Neutrophil (primary cell): ENCODE data around the gene OR52B2.

Experiments
- H3K27ac ChIP-seq: fragments of 200-600 bp; sonication (generic); 2 replicates; pipeline ENCODE4 v1.5.1; 2016; ENCODE audit warnings: mild to moderate bottlenecking, moderate library complexity
- H3K27me3 ChIP-seq: fragments of 200-600 bp; sonication (generic); 2 replicates; pipeline ENCODE4 v1.6.0; 2016; ENCODE audit warnings: mild to moderate bottlenecking
- H3K36me3 ChIP-seq: fragments of 200-600 bp; sonication (generic); 2 replicates; pipeline ENCODE4 v1.5.1; 2017
- H3K4me1 ChIP-seq, 2 experiments: fragments of 200-600 bp in 1 of 2; sonication (generic) in 1 of 2; 1 replicate in 1 of 2; 2 replicates in 1 of 2; pipeline versions ENCODE4 v1.5.1 to v1.6.1; 2013 to 2016; ENCODE audit warnings: low read depth in 1 of 2, low read length in 1 of 2, mild to moderate bottlenecking in 1 of 2, moderate library complexity in 1 of 2; ENCODE audit not compliant: control insufficient read depth in 1 of 2, insufficient read depth in 1 of 2
- H3K4me3 ChIP-seq, 2 experiments: fragments of 200-600 bp in 1 of 2; sonication (generic) in 1 of 2; 1 replicate in 1 of 2; 2 replicates in 1 of 2; pipeline ENCODE4 v1.5.1; 2013 to 2016; ENCODE audit warnings: low read depth in 1 of 2, low read length in 1 of 2, mild to moderate bottlenecking in 1 of 2, moderate library complexity in 1 of 2
- H3K9me3 ChIP-seq: fragments of 200-600 bp; sonication (generic); 2 replicates; pipeline ENCODE4 v1.5.1; 2016
- TF ChIP-seq, protein P1 (sequence below): fragments of 200-600 bp; sonication (generic); IDR thresholded peaks from 2 replicates; pipeline ENCODE4 v1.5.1; 2016; ENCODE audit warnings: antibody characterized with exemption

OR52B2 gene

DNA sequence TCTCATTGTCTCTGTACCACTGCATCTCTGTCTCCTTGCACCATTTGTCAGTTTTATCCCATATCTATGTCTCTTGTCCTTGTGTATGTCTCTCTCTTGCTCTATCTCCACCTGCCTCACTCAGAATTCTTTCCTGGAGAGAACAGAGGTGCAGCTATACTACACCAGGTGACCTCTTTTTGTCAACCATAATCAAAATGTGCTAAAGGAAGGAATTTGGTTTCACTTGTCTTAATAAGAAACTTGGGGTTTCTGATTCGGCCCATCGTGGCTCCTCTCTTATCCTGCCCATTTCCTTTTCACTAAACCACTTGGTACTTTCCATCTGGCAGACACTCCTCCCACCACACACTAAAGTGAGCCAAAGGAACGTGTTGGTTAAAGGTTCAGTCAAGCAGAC is 33.2 kb upstream of the OR52B2 start:
- peaks cover 93 to 95% of the 10 kb centered on the region in 2 experiments for H3K4me1 ChIP-seq
- TF ChIP-seq, protein P1, sequence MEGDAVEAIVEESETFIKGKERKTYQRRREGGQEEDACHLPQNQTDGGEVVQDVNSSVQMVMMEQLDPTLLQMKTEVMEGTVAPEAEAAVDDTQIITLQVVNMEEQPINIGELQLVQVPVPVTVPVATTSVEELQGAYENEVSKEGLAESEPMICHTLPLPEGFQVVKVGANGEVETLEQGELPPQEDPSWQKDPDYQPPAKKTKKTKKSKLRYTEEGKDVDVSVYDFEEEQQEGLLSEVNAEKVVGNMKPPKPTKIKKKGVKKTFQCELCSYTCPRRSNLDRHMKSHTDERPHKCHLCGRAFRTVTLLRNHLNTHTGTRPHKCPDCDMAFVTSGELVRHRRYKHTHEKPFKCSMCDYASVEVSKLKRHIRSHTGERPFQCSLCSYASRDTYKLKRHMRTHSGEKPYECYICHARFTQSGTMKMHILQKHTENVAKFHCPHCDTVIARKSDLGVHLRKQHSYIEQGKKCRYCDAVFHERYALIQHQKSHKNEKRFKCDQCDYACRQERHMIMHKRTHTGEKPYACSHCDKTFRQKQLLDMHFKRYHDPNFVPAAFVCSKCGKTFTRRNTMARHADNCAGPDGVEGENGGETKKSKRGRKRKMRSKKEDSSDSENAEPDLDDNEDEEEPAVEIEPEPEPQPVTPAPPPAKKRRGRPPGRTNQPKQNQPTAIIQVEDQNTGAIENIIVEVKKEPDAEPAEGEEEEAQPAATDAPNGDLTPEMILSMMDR: no peak

DNA sequence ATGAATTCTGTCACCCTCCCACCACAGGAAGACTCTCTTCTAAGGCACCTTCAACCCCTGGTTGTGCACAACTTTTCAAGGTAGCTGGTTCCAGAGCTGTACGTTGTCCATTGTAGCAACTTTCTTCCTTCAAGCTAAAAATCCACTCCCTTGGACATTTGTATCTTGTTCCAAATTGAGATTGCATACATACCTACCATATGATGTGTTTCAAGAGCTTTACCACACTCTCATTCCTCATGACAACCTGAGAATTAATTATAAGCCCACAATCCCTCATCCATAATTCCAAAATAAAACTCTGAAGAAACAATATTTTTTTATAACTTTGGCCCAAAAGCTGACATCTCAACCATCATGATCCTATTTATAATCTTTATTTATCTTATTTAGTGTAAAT is 31.9 kb upstream of the OR52B2 start:
- Histone ChIP-seq H3K9me3 (no peaks in the 10 kb centered on the region), H3K4me1 (peaks cover 98 to 100% of the 10 kb centered on the region in 2 experiments), H3K4me3 (peak overlapping the region in 1 of 2 experiments; percentile 41), H3K27me3 (no peaks in the 10 kb centered on the region), H3K36me3 (no peaks in the 10 kb centered on the region), H3K27ac (peak overlapping the region; percentile 94)
- TF ChIP-seq, protein P1: no peak

More for the DNA sequence above, 33.2 kb upstream of the OR52B2 start:
- Histone ChIP-seq H3K9me3 (no peaks in the 10 kb centered on the region), H3K27me3 (no peaks in the 10 kb centered on the region), H3K27ac (peak overlapping the region; percentile 94), H3K4me3 (no peak overlapping the region), H3K36me3 (peaks cover 9% of the 10 kb centered on the region)

DNA sequence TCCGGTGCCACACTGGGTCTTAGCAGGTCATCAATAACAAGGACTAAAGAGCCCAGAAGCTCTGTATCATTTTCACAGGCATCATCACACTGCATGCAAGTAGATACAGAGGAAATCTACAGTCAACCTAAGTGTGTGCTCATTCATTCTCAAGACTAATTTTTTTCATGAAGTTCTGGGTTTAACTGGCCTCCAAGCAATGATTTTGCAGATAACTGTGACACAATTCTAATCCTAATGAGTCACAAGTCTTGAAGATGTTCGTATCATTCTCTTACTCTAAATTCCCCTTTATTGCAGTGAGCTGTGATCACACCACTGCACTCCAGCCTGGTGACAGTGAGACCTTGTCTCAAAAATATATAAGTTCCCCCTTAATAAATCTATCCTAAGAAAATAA is 31.4 kb upstream of the OR52B2 start:
- H3K27ac ChIP-seq: peak overlapping the region; percentile 94
- peaks cover 98 to 100% of the 10 kb centered on the region in 2 experiments for H3K4me1 ChIP-seq
- TF ChIP-seq, protein P1: no peak
- H3K36me3 ChIP-seq: no peaks in the 10 kb centered on the region
- peak overlapping the region; percentile 41 to 44 for H3K4me3 ChIP-seq
- no peaks in the 10 kb centered on the region for H3K27me3 ChIP-seq
- no peaks in the 10 kb centered on the region for H3K9me3 ChIP-seq

DNA sequence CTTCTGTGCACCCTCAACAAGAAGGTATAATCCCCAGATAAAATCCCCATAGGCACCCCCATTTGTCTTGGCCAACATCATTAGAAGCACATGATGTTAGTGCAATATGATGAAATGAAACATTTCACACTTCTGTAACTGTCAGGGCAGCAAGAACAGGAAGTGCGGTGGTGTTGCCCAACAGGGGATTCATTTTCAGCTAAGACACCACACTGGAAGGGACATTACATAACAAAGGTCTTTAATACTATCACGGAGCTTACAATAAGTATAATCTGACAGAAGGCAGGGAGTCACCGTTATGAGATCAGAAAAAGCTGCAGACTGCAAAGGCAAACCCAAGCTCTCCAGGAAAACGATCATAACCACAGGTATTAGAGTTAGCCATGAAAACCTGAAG is 30.8 kb upstream of the OR52B2 start:
- Histone ChIP-seq H3K9me3 (no peaks in the 10 kb centered on the region), H3K27me3 (no peaks in the 10 kb centered on the region), H3K4me3 (peak overlapping the region; percentile 41 to 44), H3K27ac (peak overlapping the region; percentile 94), H3K4me1 (peaks cover 98 to 100% of the 10 kb centered on the region in 2 experiments), H3K36me3 (no peaks in the 10 kb centered on the region)
- TF ChIP-seq, protein P1: no peak

DNA sequence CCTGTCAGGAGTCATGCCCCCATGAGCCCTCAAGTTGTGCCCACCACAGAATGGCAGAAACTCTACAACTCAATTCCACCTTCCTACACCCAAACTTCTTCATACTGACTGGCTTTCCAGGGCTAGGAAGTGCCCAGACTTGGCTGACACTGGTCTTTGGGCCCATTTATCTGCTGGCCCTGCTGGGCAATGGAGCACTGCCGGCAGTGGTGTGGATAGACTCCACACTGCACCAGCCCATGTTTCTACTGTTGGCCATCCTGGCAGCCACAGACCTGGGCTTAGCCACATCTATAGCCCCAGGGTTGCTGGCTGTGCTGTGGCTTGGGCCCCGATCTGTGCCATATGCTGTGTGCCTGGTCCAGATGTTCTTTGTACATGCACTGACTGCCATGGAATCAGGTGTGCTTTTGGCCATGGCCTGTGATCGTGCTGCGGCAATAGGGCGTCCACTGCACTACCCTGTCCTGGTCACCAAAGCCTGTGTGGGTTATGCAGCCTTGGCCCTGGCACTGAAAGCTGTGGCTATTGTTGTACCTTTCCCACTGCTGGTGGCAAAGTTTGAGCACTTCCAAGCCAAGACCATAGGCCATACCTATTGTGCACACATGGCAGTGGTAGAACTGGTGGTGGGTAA is 29.2 kb upstream of the OR52B2 start, which contains the start of gene OR52W1:
Gene OR52W1, plus strand, starts transcription at position 51 of the 637 bp plus-strand sequence. Its CDS starts 0 bp downstream, at position 51.
- no peaks in the 10 kb centered on the region for H3K27me3 ChIP-seq
- no peaks in the 10 kb centered on the region for H3K9me3 ChIP-seq
- peaks cover 95 to 100% of the 10 kb centered on the region in 2 experiments for H3K4me1 ChIP-seq
- TF ChIP-seq, protein P1: no peak
- H3K36me3 ChIP-seq: no peaks in the 10 kb centered on the region
- H3K4me3 ChIP-seq: no peak within 1 kb of the TSS
- peak within 1 kb of the TSS; percentile 94 for H3K27ac ChIP-seq
